Pancreas (tissue), 10 donors: ENCODE measurements around the gene PUSL1. TPM values are rescaled to one million over a fixed set of nuclear protein-coding genes. Genes with fewer than 3 reads are reported as not detected.

ENCODE experiments used
- ATAC-seq, 4 donors: fragments of 200-7000 bp; cut with Tn5 transposase; one replicate each; pipeline versions ENCODE4 v1.8.0 to v1.9.1; 2020; ENCODE audit warnings: mild to moderate bottlenecking in 4 of 4, moderate library complexity in 4 of 4
- DNase-seq, 6 donors: peaks; one replicate each; pipeline ENCODE4 v3.0.0-alpha.2; 2020
- FAIRE-seq: peaks from 2 replicates; lab custom pipeline; 2012; peaks lifted over from hg19 to GRCh38; lab: Jason Lieb, UNC
- H3K27ac ChIP-seq, 4 donors: fragments of 200-600 bp; sonication (generic); 1 replicate in 3 of 4; 2 replicates in 1 of 4; pipeline versions ENCODE4 v1.5.0 to v1.8.0; 2020
- H3K27me3 ChIP-seq, 4 donors: fragments of 200-600 bp; one replicate each; pipeline ENCODE4 v1.8.0; 2021
- H3K36me3 ChIP-seq, 3 donors: fragments of 200-600 bp; sonication (generic) in 1 of 3; one replicate each; pipeline versions ENCODE4 v1.5.0 to v1.8.0; 2020 to 2021
- H3K4me1 ChIP-seq, 3 donors: fragments of 200-600 bp; one replicate each; pipeline ENCODE4 v1.8.0; 2021
- H3K4me3 ChIP-seq, 4 donors: fragments of 200-600 bp; sonication (generic) in 2 of 4; one replicate each; pipeline versions ENCODE4 v1.5.0 to v1.8.0; 2020 to 2021
- H3K9me3 ChIP-seq, 4 donors: fragments of 200-600 bp; one replicate each; pipeline ENCODE4 v1.8.0; 2021
- CTCF ChIP-seq, 4 donors: fragments of 200-600 bp; sonication (generic) in 3 of 4; IDR thresholded peaks; one replicate each; pipeline versions ENCODE4 v1.5.0 to v1.8.0; 2021; ENCODE audit warnings: antibody characterized with exemption in 4 of 4
- WGBS, 2 donors: extraction: QIAGEN DNeasy Blood & Tissue Kit; methylation state at CpG; one replicate each; pipeline ENCODE4 v1.1.7; 2013; 5-methylcytosine and 5-hydroxymethylcytosine counted together
- intact Hi-C, 3 donors: fragments of 100-400 bp; cut with DNase I; formaldehyde crosslinking; loops; one replicate each; pipeline versions ENCODE4 v1.11.1 to v1.14.2; 2022
- polyA plus RNA-seq, 2 donors: library from polyadenylated mRNA; stranded (reverse); fragments of 200-250 nt; gene quantifications; one replicate each; pipeline ENCODE4 v1.2.3, GENCODE V29; 2013
- total RNA-seq, 6 donors: library from RNA; stranded (reverse); fragmentation: NEBNext Ultra II Directional in 4 of 6; extraction: Animal tissue kit (Norgen Biotek cat#: 25700) in 4 of 6; gene quantifications; one replicate each; pipeline versions ENCODE4 v1.2.1 to v1.2.4, GENCODE V29; 2021 to 2023
- donor health status: healthy with polysubstance abuse.
- donor health status: DM: no; HTN: no; CAD: no; lungs with moderate emphysema.
- donor health status: DM: no; HTN: no; CAD: no.
- donor health status: control.
- donor health status: control.
- donor health status: Bipolar disorder and iron deficiency.
- donor health status: DM: yes; HTN: yes; CAD: no.
- donor health status: DM: no; HTN: no; CAD: no.
- donor health status: DM: no; HTN: no; CAD: no.
- donor health status: DM: yes; HTN: yes; CAD: no.

Gene PUSL1
- total and polyA plus RNA-seq, 8 donors: 7.5 to 23.2 (median 10.2) TPM

- Histone ChIP-seq H3K36me3 (peaks cover 0 to 5% (median 1%) of the 10 kb centered on the region in 3 donors), H3K4me1 (no peaks in the 10 kb centered on the region), H3K27me3 (no peaks in the 10 kb centered on the region), H3K27ac (no peak overlapping the region), H3K4me3 (no peak overlapping the region), H3K9me3 (no peaks in the 10 kb centered on the region)
- no peak for TF ChIP-seq CTCF (IDR thresholded peaks at IDR 0.05)
- WGBS, 2 donors: 60 to 74% methylated on average over 48 of the region's 48 CpGs
- intact Hi-C loops: no loop called here
- FAIRE-seq: no peak
- no peak for DNase-seq
- peak in 3 of 4 donors; percentile 3 to 8 (median 6) for ATAC-seq
These were observed 24.5 kb downstream of the PUSL1 start for GRCh38 chr1:1332774-1333480.

GRCh38 chr1:1333551-1334241 lies 25.3 kb downstream of the PUSL1 start:
- WGBS, 2 donors: 65 to 74% methylated on average over 36 of the region's 36 CpGs
- no peak overlapping the region for H3K27ac ChIP-seq
- H3K4me3 ChIP-seq: no peak overlapping the region
- no peaks in the 10 kb centered on the region for H3K4me1 ChIP-seq
- H3K9me3 ChIP-seq: no peaks in the 10 kb centered on the region
- DNase-seq (no peak), FAIRE-seq (no peak), ATAC-seq (peak; percentile 5 to 39 (median 8))
- no peaks in the 10 kb centered on the region for H3K27me3 ChIP-seq
- intact Hi-C loops: no loop called here
- H3K36me3 ChIP-seq: peaks cover 0 to 13% (median 5%) of the 10 kb centered on the region in 3 donors
- no peak for TF ChIP-seq CTCF (IDR thresholded peaks at IDR 0.05)

GRCh38 chr1:1334835-1335234 lies 26.4 kb downstream of the PUSL1 start:
- intact Hi-C loops: no loop called here
- no peaks in the 10 kb centered on the region for H3K9me3 ChIP-seq
- no peak for FAIRE-seq

GRCh38 chr1:1335283-1335682 lies 26.9 kb downstream of the PUSL1 start:
- Histone ChIP-seq H3K4me3 (no peak overlapping the region), H3K27ac (no peak overlapping the region), H3K4me1 (no peaks in the 10 kb centered on the region), H3K27me3 (no peaks in the 10 kb centered on the region), H3K9me3 (no peaks in the 10 kb centered on the region), H3K36me3 (peaks cover 0 to 22% (median 5%) of the 10 kb centered on the region in 3 donors)
- TF ChIP-seq CTCF (IDR thresholded peaks at IDR 0.05): no peak
- 83 to 84% methylated on average over 16 of the region's 16 CpGs for WGBS, 2 donors
- intact Hi-C loops: no loop called here
- FAIRE-seq (no peak), ATAC-seq (no peak), DNase-seq (no peak)

More at GRCh38 chr1:1334835-1335234, 26.4 kb downstream of the PUSL1 start:
- Histone ChIP-seq H3K4me1 (no peaks in the 10 kb centered on the region), H3K27me3 (no peaks in the 10 kb centered on the region), H3K4me3 (no peak overlapping the region), H3K36me3 (peaks cover 0 to 22% (median 5%) of the 10 kb centered on the region in 3 donors), H3K27ac (no peak overlapping the region)
- WGBS, 2 donors: 79 to 80% methylated on average over 11 of the region's 11 CpGs
- DNase-seq (no peak), ATAC-seq (peak in 1 of 4 donors; percentile 3)
- TF ChIP-seq CTCF (IDR thresholded peaks at IDR 0.05): no peak
